UCSD-AML1 (cell line): ENCODE measurements around the gene SYNE1.
"Not testable (repeated sequence)": the region's sequence is repeated elsewhere in the genome, so short reads cannot be mapped to it uniquely, and the experiment has no call there.

Experiments
- DNase-seq: peaks from one replicate; lab custom pipeline; 2025; ENCODE audit not compliant: unreplicated experiment; lab: John Stamatoyannopoulos, UW

The SYNE1 gene

GRCh38 chr6:152637296-152638047 lies at the start of gene SYNE1:
SYNE1 (minus strand) TSS chr6:152637362; CDS start chr6:152628331, 9,031 bp downstream.
- no peak for DNase-seq

GRCh38 chr6:152685819-152686218 lies 48.7 kb upstream of the SYNE1 start:
- DNase-seq: no peak

DNA sequence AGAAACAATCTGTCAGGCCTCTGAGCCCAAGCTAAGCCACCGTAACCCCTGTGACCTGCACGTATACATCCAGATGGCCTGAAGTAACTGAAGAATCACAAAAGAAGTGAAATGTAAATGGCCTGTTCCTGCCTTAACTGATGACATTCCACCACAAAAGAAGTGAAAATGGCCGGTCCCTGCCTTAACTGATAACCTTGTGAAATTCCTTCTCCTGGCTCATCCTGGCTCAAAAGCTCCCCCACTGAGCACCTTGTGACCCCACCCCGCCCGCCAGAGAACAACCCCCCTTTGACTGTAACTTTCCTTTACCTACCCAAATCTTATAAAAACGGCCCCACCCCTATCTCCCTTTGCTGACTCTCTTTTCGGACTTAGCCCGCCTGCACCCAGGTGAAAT lies 45.8 kb upstream of the SYNE1 start:
- DNase-seq: not testable (repeated sequence)

DNA sequence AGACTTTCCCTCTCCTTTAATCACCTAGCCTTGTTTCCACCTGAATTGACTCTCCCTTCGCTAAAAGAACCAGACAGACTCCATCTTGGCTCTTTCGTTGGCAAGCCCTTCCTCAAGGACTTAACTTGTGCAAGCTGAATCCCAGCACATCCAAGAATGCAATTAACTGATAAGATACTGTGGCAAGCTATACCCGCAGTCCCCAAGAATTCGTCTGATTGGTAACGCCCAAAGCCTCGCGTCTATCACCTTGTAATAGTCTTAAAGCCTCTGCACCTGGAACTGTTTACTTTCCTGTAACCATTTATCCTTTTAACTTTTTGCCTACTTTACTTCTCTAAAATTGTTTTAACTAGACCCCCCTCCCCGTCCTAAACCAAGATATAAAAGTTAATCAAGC lies 45.0 kb upstream of the SYNE1 start:
- no peak for DNase-seq

DNA sequence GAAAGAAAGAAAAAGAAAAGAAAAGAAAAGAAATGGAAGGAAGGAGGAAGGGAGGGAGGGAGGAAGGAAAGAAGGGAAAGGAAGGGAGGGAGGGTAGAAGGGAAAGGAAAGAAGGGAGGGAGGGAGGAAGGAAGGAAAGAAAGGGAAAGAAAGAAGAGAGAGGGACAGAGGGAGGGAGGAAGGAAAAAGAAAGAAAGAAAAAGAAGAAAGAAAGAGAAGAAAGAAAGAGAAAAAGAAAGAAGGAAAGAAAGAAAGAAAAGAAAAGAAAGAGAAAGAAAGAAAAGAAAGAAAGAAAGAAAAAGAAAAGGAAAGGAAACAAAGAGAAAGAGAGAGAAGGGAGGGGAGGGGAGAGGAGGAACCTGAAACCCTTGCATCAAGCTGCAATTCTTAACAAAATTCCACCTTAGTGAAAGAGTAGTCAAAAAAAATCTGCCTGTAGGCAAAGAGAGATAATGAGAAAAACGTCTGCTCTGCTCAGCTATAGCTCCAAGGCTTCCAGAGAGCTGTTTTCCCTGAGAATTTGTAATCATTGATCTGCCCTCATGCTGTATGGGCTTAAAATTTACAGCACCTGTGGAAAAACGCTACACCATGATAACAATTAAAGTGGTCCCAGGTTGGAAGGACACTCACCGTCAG lies 43.8 kb upstream of the SYNE1 start:
- no peak for DNase-seq

DNA sequence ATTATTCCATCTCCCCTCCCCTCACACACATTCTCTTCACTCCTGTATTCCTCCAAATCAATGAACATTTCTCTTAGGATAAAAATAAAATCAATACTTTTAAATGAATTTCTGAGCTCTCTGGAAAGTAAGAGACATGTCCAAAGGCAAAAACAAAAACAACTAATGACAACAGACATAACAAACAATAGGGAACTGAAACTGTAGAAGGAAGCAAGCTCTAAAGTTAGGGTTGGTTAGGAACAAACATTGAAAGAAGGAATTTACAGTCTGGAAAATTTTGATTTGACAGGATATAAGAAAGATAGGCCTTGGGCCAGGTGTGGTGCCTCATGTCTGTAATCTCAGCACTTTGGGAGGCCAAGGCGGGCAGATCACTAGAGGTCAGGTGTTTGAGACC lies 43.0 kb upstream of the SYNE1 start:
- DNase-seq: no peak

DNA sequence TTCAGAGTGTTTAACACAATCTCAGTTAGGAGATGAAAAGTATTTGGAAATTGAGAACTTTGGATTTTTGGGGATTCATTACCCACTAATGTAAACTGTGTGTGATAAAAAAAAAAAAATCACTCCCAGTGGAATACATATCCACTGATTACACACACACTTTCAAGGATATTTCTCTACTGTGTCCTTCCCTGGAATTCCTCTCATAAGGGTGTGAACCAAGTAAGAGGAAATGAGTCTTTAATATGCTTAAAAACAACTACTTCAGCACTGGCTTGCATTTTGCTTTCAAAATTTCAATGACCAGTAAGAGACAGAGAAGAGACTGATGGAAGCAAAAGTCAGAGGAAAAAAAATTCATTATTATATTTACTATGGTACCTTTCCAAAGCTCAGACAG lies 36.1 kb upstream of the SYNE1 start:
- DNase-seq: no peak

- no peak for DNase-seq
Measured at GRCh38 chr6:152671171-152671570, 34.0 kb upstream of the SYNE1 start.

- DNase-seq: no peak
Measured at GRCh38 chr6:152669895-152670294, 32.7 kb upstream of the SYNE1 start.

DNA sequence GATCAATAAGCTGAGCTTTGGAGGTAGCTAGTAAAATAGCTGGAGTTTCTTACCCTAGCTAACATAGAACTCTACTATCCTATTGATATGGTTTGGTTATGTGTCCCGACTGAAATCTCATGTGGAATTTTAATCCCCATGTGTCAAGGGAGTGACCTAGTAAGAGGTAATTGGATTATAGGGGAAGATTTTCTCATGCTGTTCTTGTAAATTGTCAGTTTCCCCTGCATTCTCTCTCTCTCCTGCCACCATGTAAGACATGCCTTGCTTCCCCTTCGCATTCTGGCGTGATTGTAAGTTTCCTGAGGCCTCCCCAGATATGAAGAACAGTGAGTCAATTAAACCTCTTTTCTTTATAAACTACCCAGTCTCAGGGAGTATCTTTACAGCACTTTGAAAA lies 24.6 kb upstream of the SYNE1 start:
- DNase-seq: no peak

- DNase-seq: no peak
Measured at GRCh38 chr6:152651986-152652385, 14.8 kb upstream of the SYNE1 start.

DNA sequence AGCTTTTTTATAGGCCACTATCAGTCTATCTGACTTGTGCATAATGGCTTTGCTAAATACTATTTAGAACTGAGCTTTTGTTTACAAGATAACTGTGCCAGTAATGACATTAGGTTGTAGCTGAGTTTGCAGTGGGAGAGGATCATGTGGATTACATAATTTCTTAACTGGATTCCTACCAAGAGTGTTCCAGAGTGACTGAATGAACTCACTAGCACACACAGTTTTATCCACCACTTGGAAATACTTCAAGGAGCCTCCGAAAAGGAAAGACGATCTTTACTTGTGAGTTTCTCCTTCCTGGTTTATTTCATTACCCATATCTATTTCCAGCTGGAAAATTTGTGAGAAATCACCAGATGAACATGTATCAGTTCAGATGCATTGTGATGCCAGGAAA lies 10.9 kb upstream of the SYNE1 start:
- DNase-seq: no peak

DNA sequence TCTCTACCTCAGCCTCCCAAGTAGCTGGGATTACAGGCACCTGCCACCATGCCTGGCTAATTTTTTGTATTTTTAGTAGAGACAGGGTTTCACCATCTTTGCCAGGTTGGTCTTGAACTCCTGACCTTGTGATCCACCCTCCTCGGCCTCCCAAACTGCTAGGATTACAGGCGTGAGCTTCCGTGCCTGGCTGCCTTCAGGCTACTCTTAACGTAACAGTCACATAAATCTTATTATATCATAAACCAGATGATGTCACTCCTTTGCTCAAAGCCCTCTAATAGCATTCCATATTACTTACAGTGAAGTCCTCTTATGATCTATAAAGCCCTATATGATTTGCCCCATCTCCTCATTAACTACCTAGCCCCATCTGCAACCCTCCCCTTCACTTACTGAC lies 9.6 kb upstream of the SYNE1 start:
- not testable (repeated sequence) for DNase-seq

DNA sequence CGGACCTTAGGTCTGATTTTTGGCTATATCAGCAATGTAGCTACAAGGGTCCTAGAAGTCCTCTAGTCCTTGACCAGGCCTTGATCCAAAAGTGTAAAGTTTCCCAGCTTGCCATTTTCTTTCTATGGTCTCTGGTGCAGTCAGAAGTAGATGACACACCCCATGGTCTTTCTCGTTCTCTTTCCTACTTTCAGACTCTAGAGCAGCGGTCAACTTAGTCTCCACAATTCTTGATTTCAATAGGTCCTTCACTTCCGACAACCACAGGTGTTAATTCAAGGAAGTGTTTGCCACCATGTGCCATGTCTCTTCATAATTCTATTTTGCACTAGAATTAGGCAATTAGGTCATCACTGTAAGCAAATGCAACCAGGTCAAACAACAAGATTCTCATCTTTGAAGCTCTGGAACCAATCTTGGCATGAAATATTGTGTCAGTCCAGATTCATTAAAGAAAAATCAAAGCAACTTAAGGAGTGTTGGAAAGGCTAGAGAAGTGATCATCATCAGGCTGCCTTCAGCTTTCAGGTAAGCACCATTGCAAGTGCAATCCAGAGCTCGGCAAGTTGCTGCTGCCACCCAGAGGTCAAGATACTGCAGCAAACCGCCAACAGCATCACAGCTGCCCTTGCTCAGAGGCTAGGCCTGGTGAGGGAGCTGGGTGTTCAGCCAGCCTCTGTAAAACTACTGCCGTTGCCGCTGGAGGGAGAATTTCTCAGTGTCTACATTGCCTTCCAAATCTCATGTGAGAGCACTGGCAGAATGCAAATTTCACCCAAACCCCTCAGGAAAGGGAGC lies 5.6 kb upstream of the SYNE1 start:
- peak; percentile 56 for DNase-seq

- no peak for DNase-seq
Measured at GRCh38 chr6:152636609-152637295, 410 bp downstream of the SYNE1 start.

- no peak for DNase-seq
Measured at GRCh38 chr6:152636021-152636608, 1.0 kb downstream of the SYNE1 start.

GRCh38 chr6:152634773-152635172 lies 2.4 kb downstream of the SYNE1 start:
- DNase-seq: no peak

GRCh38 chr6:152632121-152632782 lies 4.9 kb downstream of the SYNE1 start:
- no peak for DNase-seq

- DNase-seq: no peak
Measured at GRCh38 chr6:152631376-152631775, 5.8 kb downstream of the SYNE1 start.

DNA sequence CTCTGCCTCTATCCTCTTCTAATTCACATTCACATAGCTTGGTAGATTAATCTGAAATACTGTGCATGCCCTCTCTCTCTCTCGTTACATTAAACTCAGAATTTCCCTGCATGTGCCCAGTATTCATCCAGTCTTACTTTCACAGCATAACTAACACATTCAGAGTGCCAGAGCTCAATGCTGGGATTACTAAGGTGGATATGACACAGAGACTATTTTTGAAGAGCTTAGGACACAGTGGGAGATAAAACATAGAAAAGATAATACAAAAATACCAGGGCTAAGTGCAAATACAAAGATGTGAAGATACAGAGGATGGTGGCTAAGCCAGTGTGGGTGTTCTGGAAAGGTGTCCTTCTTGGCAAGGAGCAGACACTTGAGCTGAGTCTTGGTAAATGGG lies 6.3 kb downstream of the SYNE1 start:
- DNase-seq: no peak
